Measurements from ENCODE around the gene TGM1.
"Not testable (repeated sequence)": the region's sequence is repeated elsewhere in the genome, so short reads cannot be mapped to it uniquely, and the experiment has no call there.

TGM1 gene

GRCh38 chr14:24234095-24235005 lies 28.6 kb downstream of the TGM1 start:
- no peak for DNase-seq (ENCODE audit: low read depth in 2 of 2)

DNA sequence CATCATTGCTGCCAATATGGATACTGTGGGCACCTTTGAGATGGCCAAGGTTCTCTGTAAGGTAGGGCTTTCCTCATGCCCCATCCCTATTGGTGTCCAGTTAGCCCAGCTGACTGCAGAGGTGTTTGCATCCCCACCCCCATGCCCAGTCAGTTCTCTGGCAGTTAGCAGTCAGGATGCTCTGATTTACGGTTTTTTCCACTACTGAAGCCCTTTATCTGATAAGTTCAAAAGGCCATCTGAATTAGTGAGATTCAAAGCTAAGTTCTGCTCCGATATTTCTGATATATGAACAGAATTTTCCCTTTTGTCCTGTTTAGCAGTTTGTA lies 29.5 kb downstream of the TGM1 start:
- DNase-seq (ENCODE audit: low read depth in 2 of 2), result no peak

DNA sequence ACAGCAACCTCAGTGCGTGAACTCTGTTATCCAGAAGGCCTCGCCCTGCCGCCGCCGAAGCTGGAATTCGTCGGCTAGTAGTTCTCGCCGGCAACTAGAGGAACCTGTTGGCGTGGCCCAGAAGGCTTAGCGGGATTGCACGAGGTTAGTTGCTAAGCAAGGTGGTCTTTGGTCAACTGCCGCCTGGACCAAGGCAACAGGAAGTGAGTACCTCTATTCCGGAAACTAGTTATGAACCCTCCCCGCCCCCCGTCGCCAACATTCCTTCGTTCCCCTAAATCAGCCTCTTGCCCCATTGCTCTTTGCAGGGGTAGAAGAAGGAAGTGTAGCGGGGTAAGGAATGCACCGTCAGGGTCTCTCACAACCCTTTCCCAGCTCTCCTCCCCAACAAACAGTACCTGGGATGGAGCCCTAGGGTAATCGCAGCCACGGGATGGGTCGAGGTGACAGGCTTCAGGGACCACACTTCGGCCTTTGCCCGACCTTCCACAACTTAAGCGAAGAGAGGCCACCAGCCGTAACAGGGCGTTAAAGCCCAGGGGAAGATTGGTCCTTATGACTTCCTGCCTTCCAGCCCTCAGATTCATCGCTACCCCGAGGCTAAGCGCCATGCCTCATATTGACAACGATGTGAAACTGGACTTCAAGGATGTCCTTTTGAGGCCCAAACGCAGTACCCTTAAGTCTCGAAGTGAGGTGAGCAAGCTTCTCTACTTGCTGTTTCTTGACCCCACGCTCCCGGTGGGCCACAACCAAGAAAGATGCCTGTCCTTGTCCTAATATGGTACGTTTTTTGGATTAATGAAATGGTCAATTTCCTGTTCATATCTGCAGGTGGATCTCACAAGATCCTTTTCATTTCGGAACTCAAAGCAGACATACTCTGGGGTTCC lies 30.1 kb downstream of the TGM1 start, which contains the start of gene GMPR2:
Gene GMPR2, plus strand, starts transcription at position 285 of the 893 bp plus-strand sequence. Its CDS starts 325 bp downstream, at position 610.
- DNase-seq (ENCODE audit: low read depth in 2 of 2), result no peak

GRCh38 chr14:24232121-24232644 lies 30.8 kb downstream of the TGM1 start, which contains the start of gene NEDD8:
Gene NEDD8, minus strand, starts transcription at chr14:24232367. Its CDS starts 100 bp downstream, at chr14:24232267.
- peak; percentile 83 to 91 for DNase-seq (ENCODE audit: low read depth in 2 of 2)

DNA sequence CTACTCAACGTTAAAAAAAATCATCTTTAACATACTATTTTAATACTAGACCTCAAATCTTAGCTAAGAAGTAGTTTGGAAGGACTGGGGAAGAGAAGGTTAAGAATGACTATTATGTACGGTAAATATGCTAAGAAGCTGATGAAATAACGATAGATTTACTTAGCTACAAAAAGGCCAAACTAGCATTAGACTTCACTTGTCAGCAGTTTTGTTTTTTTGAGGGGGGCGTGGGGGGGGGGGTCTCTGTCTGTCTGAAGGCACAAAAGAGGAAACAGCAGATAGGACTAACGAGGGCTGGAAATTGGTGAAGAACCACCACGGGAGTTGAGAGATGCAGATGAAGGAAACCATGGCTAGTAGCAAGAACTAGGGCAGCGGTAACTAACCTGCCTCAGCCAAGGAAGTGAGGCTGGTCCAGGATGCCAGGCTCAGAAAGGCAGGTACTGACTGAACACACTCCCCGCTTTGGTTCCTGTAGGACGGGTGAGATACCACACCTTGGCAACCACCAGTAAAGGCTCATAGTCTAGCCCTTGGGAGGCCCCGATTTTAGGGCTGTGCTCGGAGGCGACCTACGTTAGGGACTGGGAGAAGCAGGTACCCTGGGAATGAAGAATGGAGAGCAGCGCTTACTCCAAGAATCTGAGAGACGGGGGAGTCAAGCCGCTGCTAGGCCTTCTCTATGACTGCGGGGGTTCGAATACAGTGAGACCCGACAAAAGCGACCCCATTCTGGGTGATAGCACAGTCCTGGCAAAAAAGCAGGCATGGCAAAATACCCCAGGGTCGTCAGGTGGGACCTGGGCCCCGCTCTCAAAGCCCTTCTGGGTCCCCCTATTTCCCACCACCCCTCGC lies 31.5 kb downstream of the TGM1 start:
- no peak for DNase-seq (ENCODE audit: low read depth in 2 of 2)

GRCh38 chr14:24228902-24229301 lies 34.1 kb downstream of the TGM1 start:
- no peak for DNase-seq (ENCODE audit: low read depth in 2 of 2)

GRCh38 chr14:24226473-24226872 lies 36.5 kb downstream of the TGM1 start:
- no peak for DNase-seq (ENCODE audit: low read depth in 2 of 2)

- DNase-seq (ENCODE audit: low read depth in 2 of 2), result no peak
Measured at GRCh38 chr14:24224618-24225071, 38.3 kb downstream of the TGM1 start.

DNA sequence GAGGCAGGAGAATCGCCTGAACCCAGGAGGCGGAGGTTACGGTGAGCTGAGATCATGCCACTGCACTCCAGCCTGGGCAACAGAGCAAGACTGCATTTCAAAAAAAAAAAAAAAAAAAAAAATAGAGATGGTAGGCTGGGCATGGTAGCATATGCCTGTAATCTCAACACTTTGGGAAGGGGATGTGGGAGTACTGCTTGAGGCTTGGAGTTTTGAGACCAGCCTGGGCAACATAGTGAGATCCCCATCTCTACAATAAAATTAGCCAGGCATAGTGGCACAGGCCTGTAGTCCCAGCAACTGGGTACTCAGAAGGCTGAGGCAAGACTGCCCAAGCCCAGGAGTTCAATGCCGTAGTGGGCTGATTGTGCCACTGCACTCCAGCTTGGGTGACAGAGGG lies 40.0 kb downstream of the TGM1 start:
- not testable (repeated sequence) for DNase-seq (ENCODE audit: low read depth in 2 of 2)

- DNase-seq (ENCODE audit: low read depth in 2 of 2), result no peak
Measured at GRCh38 chr14:24219521-24219920, 43.5 kb downstream of the TGM1 start.

DNA sequence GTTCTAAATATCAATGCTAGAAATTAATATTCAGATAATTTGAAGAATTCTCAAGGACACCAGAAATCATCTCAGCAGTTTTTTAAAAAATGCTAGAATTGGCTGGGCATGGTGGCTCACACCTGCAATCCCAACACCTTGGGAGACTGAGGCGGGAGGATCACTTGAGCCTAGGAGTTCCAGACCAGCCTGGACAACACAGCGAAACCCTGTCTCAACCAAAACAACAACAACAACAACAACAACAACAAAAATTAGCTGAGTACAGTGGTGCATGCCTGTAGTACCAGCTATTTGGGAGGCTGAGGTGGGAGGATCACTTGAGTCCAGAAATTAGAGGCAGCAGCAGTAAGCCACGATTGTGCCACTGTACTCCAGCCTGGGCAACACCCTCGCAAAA lies 43.9 kb downstream of the TGM1 start:
- DNase-seq (ENCODE audit: low read depth in 2 of 2), result no peak

DNA sequence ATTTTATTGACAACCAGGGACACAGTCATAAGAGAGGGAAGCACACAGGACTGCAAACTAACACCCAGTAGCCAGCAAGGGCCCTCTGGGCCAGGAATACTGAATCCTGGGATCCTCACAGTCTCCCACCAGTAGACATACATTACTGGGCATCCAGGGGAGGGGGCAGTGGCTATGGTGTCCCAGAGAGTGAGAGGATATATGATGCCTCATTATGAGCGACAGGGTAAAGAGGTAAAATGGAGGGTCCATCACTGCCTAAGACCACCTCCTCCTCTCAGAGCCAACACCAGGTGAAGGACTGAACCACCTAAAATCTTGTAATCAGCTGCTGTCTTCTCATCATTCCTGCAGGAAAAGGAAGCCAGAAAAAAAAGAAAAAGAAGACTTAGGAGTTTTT lies 46.1 kb downstream of the TGM1 start:
- DNase-seq (ENCODE audit: low read depth in 2 of 2), result not testable (repeated sequence)

- DNase-seq (ENCODE audit: low read depth in 2 of 2), result no peak
Measured at GRCh38 chr14:24216345-24216699, 46.7 kb downstream of the TGM1 start.

GRCh38 chr14:24215495-24216344 lies 47.3 kb downstream of the TGM1 start, which contains the start of gene MDP1:
Gene MDP1, minus strand, starts transcription at chr14:24216066. Its CDS starts 111 bp downstream, at chr14:24215955.
- DNase-seq (ENCODE audit: low read depth in 2 of 2), result peak; percentile 71 to 79

GRCh38 chr14:24213866-24214662 lies 48.9 kb downstream of the TGM1 start:
- no peak for DNase-seq (ENCODE audit: low read depth in 2 of 2)

DNA sequence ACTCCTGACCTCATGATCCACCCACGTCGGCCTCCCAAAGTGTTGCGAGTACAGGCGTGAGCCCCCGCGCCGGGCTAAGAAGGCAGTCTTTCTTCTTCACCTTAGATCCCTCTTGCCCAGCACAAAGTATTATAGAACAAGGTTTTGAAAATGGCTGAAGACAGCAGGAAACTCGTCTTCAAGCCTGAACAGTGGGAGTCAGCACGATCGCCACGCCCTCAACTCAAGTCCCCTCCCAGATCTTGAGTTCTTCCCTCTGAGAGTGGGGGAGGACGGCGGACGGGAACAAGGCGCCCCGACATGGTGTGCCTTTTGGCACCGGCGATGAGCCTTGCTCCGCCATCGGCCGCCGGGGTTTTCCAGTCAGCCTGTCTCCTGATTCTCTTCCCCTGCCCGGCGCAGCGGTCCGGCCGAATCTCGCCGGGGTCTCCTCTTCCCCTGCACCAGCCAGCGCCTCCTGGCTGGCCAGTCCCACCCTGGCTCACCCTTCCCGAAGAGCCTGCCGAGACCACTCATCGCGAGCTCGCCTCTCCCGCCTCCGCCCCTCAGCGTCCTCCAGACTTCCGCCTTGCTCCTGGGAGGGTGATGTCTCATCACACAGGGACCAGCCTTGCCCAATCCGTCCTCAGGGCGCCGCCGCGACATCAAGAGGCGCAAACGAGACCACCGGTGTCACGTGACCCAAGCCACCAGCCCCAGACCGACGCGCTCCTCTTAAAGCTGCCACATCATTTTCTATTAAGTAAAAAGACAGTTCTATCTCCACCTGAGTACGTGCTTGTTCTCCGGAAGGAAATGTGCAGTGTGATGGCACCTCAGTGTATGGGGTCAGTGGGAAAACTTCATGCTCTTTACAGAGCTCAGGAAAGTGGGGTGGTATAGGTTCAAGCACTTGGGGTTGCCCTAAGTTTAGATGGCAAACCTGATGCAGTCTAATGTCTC lies 49.8 kb downstream of the TGM1 start, which contains the start of gene CHMP4A:
Gene CHMP4A, minus strand, starts transcription at position 565 of the 942 bp plus-strand sequence. Its CDS starts 49 bp downstream, at position 516.
- peak; percentile 93 to 97 for DNase-seq (ENCODE audit: low read depth in 2 of 2)

DNA sequence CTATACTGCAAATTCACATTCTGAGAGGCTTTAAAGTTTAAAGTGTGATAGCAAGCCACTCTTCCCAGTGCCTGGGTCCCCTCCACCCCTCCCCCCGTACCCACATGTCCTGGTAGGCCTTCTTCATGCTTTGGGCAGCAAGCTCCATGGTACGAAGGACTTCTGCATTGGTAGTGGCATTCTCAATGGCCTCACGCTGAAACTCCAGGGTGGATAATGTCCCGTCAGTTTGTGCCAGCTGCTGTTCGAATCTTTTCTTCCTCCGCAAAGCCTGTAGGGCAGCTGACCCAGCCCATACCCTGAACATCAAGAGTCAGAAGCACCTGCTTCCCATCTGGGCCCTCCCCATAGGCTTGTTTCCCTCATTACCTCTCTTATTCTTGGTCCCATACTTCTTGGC lies 51.7 kb downstream of the TGM1 start:
- no peak for DNase-seq (ENCODE audit: low read depth in 2 of 2)

DNA sequence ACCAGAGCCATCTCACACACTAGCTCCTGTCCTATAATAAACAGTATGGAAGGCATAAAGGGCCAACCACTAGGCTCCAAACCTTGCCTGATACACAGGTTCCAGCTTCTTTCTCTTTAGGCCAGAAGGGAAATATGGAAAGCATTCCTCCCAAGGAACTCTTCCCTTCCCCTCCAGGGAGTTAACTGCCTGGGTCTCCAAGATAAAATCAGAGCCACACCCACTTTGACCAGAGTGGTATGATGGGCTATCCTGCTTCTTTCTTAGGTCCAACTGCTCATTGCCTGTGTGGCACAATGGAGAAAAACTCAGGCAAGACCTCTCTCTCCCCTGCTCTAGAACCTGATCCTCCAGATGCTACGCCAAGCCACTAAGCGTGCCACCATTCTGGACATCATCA lies 55.4 kb downstream of the TGM1 start:
- DNase-seq (ENCODE audit: low read depth in 2 of 2), result no peak
